GM23248 (cell line): ENCODE measurements around the gene FITM1. TPM values are rescaled to one million over a fixed set of nuclear protein-coding genes. Genes with fewer than 3 reads are reported as not detected.

Source experiments
- DNase-seq: peaks from one replicate; pipeline ENCODE4 v3.0.0-alpha.2; 2015
- H2AFZ ChIP-seq: fragments of 200-600 bp; sonication (generic); 2 replicates; pipeline ENCODE4 v1.6.1; 2016; ENCODE audit warnings: antibody characterized with exemption
- H3F3A ChIP-seq: fragments of 200-600 bp; sonication (generic); 2 replicates; pipeline ENCODE4 v1.6.1; 2016; ENCODE audit warnings: mild to moderate bottlenecking, antibody characterized with exemption, mixed run types; ENCODE audit not compliant: insufficient read depth
- H3K27ac ChIP-seq: fragments of 200-600 bp; sonication (generic); 2 replicates; pipeline ENCODE4 v1.5.1; 2016; ENCODE audit warnings: mild to moderate bottlenecking
- H3K27me3 ChIP-seq: fragments of 200-600 bp; sonication (generic); replicated peaks from 2 replicates; pipeline ENCODE4 v1.6.1; 2016; ENCODE audit warnings: mild to moderate bottlenecking; ENCODE audit not compliant: insufficient read depth
- H3K36me3 ChIP-seq: fragments of 200-600 bp; sonication (generic); 2 replicates; pipeline ENCODE4 v1.6.1; 2016; ENCODE audit warnings: low read depth, mild to moderate bottlenecking
- H3K4me1 ChIP-seq: fragments of 200-600 bp; sonication (generic); 2 replicates; pipeline ENCODE4 v1.6.1; 2016; ENCODE audit warnings: mild to moderate bottlenecking; ENCODE audit not compliant: insufficient read depth
- H3K4me2 ChIP-seq: fragments of 200-600 bp; sonication (generic); one replicate; pipeline ENCODE4 v1.6.1; 2016; ENCODE audit warnings: mild to moderate bottlenecking; ENCODE audit not compliant: unreplicated experiment
- H3K4me3 ChIP-seq: fragments of 200-600 bp; sonication (generic); 2 replicates; pipeline ENCODE4 v1.5.1; 2016; ENCODE audit warnings: mild to moderate bottlenecking
- H3K79me2 ChIP-seq: fragments of 200-600 bp; sonication (generic); 2 replicates; pipeline ENCODE4 v1.6.1; 2016; ENCODE audit warnings: mild to moderate bottlenecking; ENCODE audit not compliant: insufficient read depth
- H3K9ac ChIP-seq: fragments of 200-600 bp; sonication (generic); 2 replicates; pipeline ENCODE4 v1.6.1; 2016; ENCODE audit warnings: mild to moderate bottlenecking
- H3K9me2 ChIP-seq: fragments of 200-600 bp; sonication (generic); 2 replicates; pipeline ENCODE4 v1.6.1; 2016; ENCODE audit warnings: mixed run types, mild to moderate bottlenecking, moderate library complexity; ENCODE audit not compliant: insufficient read depth
- H3K9me3 ChIP-seq: fragments of 200-600 bp; sonication (generic); one replicate; pipeline ENCODE4 v1.6.1; 2017; ENCODE audit warnings: low read depth
- H4K20me1 ChIP-seq: fragments of 200-600 bp; sonication (generic); 2 replicates; pipeline ENCODE4 v1.6.0; 2016; ENCODE audit not compliant: insufficient read depth
- EZH2 ChIP-seq: fragments of 200-600 bp; sonication (generic); IDR thresholded peaks from 2 replicates; pipeline ENCODE4 v1.6.1; 2018; ENCODE audit warnings: antibody characterized with exemption, mild to moderate bottlenecking; ENCODE audit not compliant: insufficient read depth, poor library complexity, severe bottlenecking
- EZH2phosphoT487 ChIP-seq: fragments of 200-600 bp; sonication (generic); IDR thresholded peaks from 2 replicates; pipeline ENCODE4 v1.6.1; 2018; ENCODE audit warnings: antibody characterized with exemption, moderate library complexity, mild to moderate bottlenecking, low read depth; ENCODE audit not compliant: insufficient read depth
- WGBS, 2 experiments: methylation state at CpG; one replicate each; pipeline ENCODE4 v1.1.6; 2015 to 2017; ENCODE audit warnings: low lambda C conversion rate in 2 of 2, low coverage in 1 of 2; ENCODE audit errors: missing lambda C conversion rate in 2 of 2; 5-methylcytosine and 5-hydroxymethylcytosine counted together
- in situ Hi-C: fragments of 300-500 bp; cut with MboI; formaldehyde crosslinking; loops from 2 replicates; pipeline ENCODE4 v1.15.0; 2020
- polyA plus RNA-seq: library from polyadenylated mRNA; unstranded; fragments of >200 nt; fragmentation: Nextera tagmentation; extraction: Ambion mirVana; gene quantifications from 2 replicates; pipeline ENCODE4 v1.2.1, GENCODE V29; 2016
- total RNA-seq: library from RNA; depleted of rRNA; stranded (reverse); fragments of >200 nt; shearing (Covaris generic); gene quantifications from 2 replicates; pipeline ENCODE4 v1.2.3, GENCODE V29; 2014

Gene FITM1
- total and polyA plus RNA-seq, 2 experiments from 2014 or later, result not detected

GRCh38 chr14:24127673-24128072 lies 2.8 kb upstream of the FITM1 start:
- no peak overlapping the region for H3K4me3 ChIP-seq
- no peak overlapping the region for H3K4me2 ChIP-seq
- H3K27ac ChIP-seq, result no peak overlapping the region
- no peaks in the 10 kb centered on the region for H4K20me1 ChIP-seq
- no peaks in the 10 kb centered on the region for H3K79me2 ChIP-seq
- H3F3A ChIP-seq, result no peaks in the 10 kb centered on the region
- H3K9me3 ChIP-seq, result no peaks in the 10 kb centered on the region
- in situ Hi-C loops, result no loop called here
- no peaks in the 10 kb centered on the region for H3K36me3 ChIP-seq
- H2AFZ ChIP-seq, result no peak overlapping the region
- no peaks in the 10 kb centered on the region for H3K4me1 ChIP-seq
- no peaks in the 10 kb centered on the region for H3K27me3 ChIP-seq
- TF ChIP-seq EZH2, result no peak
- no peak for TF ChIP-seq EZH2phosphoT487
- WGBS, 2 experiments, result 77% methylated on average over 2 of the region's 2 CpGs
- no peak overlapping the region for H3K9ac ChIP-seq
- H3K9me2 ChIP-seq, result no peaks in the 10 kb centered on the region
- DNase-seq, result no peak

- H2AFZ ChIP-seq, result no peak overlapping the region
- H3K36me3 ChIP-seq, result no peaks in the 10 kb centered on the region
- H3K4me2 ChIP-seq, result no peak overlapping the region
- no peaks in the 10 kb centered on the region for H3K79me2 ChIP-seq
- DNase-seq, result no peak
- H3F3A ChIP-seq, result no peaks in the 10 kb centered on the region
- H3K4me3 ChIP-seq, result no peak overlapping the region
- 85 to 88% methylated on average over 8 of the region's 8 CpGs for WGBS, 2 experiments
- no peaks in the 10 kb centered on the region for H3K9me3 ChIP-seq
- no peaks in the 10 kb centered on the region for H4K20me1 ChIP-seq
- in situ Hi-C loops, result no loop called here
- no peak overlapping the region for H3K27ac ChIP-seq
- no peak overlapping the region for H3K9ac ChIP-seq
- no peaks in the 10 kb centered on the region for H3K9me2 ChIP-seq
- H3K27me3 ChIP-seq, result no peaks in the 10 kb centered on the region
- TF ChIP-seq EZH2, result no peak
- no peak for TF ChIP-seq EZH2phosphoT487
- H3K4me1 ChIP-seq, result no peaks in the 10 kb centered on the region
Measured at GRCh38 chr14:24129410-24129998, 955 bp upstream of the FITM1 start.

GRCh38 chr14:24130717-24131548 lies 474 bp downstream of the FITM1 start:
- H3K9me2 ChIP-seq, result no peaks in the 10 kb centered on the region
- H3K4me3 ChIP-seq, result no peak overlapping the region
- H4K20me1 ChIP-seq, result no peaks in the 10 kb centered on the region
- no peak overlapping the region for H3K9ac ChIP-seq
- DNase-seq, result no peak
- no peak overlapping the region for H3K27ac ChIP-seq
- TF ChIP-seq EZH2 (no peak), EZH2phosphoT487 (no peak)
- H3K4me2 ChIP-seq, result no peak overlapping the region
- no peaks in the 10 kb centered on the region for H3F3A ChIP-seq
- H3K4me1 ChIP-seq, result no peaks in the 10 kb centered on the region; the same call in 1 of the 2 replicates
- 51 to 54% methylated on average over 5 to 7 of the region's 7 CpGs for WGBS, 2 experiments
- no peaks in the 10 kb centered on the region for H3K27me3 ChIP-seq
- no peak overlapping the region for H2AFZ ChIP-seq
- no peaks in the 10 kb centered on the region for H3K36me3 ChIP-seq
- in situ Hi-C loops, result no loop called here
- H3K9me3 ChIP-seq, result no peaks in the 10 kb centered on the region
- no peaks in the 10 kb centered on the region for H3K79me2 ChIP-seq

GRCh38 chr14:24131549-24131966 lies 1.1 kb downstream of the FITM1 start:
- in situ Hi-C loops, result no loop called here
- Histone ChIP-seq H3K9me2 (no peaks in the 10 kb centered on the region), H3K9ac (no peak overlapping the region), H3K4me1 (no peaks in the 10 kb centered on the region; the same call in 1 of the 2 replicates), H3K27ac (no peak overlapping the region), H3K4me2 (no peak overlapping the region), H3F3A (no peaks in the 10 kb centered on the region), H3K79me2 (peaks cover 6% of the 10 kb centered on the region; the same call in 1 of the 2 replicates), H3K36me3 (no peaks in the 10 kb centered on the region), H3K4me3 (no peak overlapping the region), H4K20me1 (no peaks in the 10 kb centered on the region), H3K9me3 (no peaks in the 10 kb centered on the region), H3K27me3 (no peaks in the 10 kb centered on the region), H2AFZ (no peak overlapping the region)
- TF ChIP-seq EZH2 (no peak), EZH2phosphoT487 (no peak)
- 70 to 78% methylated on average over 11 to 15 of the region's 15 CpGs for WGBS, 2 experiments
- DNase-seq, result no peak
